AG10803 (cell line): ENCODE results near the gene ADGRD1.
"Not testable (repeated sequence)": the region's sequence is repeated elsewhere in the genome, so short reads cannot be mapped to it uniquely, and the experiment has no call there.

Source experiments
- DNase-seq: peaks from one replicate; pipeline ENCODE4 v3.0.0; 2010; ENCODE audit warnings: low read depth
- H3K4me3 ChIP-seq: 2 replicates; pipeline ENCODE4 v1.5.1; 2011; ENCODE audit warnings: mild to moderate bottlenecking, low read length, control low read depth
- TF ChIP-seq, protein P1 (sequence below): conservative IDR thresholded peaks from 2 replicates; pipeline ENCODE4 v1.5.1; 2011; ENCODE audit warnings: mild to moderate bottlenecking, low read length, control low read depth, inconsistent platforms

ADGRD1 gene

DNA sequence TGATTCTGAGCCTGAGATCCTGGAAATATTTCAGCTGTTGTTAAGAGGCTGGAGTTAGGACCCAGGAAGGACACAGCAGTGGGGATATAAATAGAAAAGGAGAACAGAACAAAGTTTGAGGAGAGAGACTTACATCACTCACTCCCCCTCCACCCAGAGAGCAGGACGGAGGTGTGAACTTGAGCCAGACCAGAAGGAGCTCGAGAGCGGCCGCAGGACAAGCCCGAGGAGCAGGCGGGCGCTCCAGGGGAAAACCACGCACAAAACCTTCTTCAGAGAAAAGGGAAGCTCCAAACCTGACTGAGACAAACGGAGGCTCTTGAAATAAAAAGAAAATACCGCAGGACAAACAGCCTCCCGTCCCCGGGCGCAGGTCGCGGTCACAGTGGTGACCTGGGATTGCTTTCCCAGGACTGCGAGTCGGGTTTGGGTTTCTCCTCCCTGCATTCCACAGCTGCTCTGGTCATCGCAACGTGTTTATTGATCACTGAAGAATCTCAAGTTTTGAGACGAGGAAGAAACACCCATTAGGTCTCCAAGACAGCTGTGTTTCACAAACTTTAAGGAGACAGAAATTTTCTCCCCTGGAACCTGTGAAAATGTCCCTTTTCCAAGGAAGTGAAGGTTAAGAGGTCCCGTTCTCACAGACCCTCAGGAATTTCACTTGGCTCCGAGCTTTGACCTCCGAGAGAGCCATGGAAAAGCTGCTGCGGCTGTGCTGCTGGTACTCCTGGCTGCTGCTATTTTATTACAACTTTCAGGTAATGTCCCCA is at the start of gene ADGRD1:
Gene ADGRD1 (plus strand): TSS at position 137 of the 773 bp plus-strand sequence. CDS start 559 bp downstream, at position 696.
- H3K4me3 ChIP-seq: peak within 1 kb of the TSS; percentile 63
- TF ChIP-seq, protein P1, sequence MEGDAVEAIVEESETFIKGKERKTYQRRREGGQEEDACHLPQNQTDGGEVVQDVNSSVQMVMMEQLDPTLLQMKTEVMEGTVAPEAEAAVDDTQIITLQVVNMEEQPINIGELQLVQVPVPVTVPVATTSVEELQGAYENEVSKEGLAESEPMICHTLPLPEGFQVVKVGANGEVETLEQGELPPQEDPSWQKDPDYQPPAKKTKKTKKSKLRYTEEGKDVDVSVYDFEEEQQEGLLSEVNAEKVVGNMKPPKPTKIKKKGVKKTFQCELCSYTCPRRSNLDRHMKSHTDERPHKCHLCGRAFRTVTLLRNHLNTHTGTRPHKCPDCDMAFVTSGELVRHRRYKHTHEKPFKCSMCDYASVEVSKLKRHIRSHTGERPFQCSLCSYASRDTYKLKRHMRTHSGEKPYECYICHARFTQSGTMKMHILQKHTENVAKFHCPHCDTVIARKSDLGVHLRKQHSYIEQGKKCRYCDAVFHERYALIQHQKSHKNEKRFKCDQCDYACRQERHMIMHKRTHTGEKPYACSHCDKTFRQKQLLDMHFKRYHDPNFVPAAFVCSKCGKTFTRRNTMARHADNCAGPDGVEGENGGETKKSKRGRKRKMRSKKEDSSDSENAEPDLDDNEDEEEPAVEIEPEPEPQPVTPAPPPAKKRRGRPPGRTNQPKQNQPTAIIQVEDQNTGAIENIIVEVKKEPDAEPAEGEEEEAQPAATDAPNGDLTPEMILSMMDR: no peak
- DNase-seq: peak; percentile 77

DNA sequence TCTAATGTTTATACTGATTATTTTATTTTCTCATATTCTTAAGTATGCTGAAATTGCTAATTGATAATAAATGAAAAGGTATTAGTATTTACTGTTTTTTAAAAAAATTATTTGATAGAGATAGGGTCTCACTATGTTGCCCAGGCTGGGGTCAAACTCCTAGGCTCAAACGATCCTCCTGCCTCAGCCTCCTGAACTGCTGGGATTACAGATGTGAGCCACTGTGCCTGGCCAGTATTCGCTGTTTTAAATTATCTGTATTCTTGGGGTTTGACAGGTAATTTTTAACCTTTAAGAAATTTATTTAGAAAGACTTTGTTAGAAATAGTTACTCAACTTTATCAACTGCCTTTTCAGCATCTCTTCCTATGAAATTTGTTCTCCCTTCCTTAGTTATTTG is 49.6 kb upstream of the ADGRD1 start:
- H3K4me3 ChIP-seq: no peak overlapping the region
- TF ChIP-seq, protein P1: no peak
- no peak for DNase-seq

DNA sequence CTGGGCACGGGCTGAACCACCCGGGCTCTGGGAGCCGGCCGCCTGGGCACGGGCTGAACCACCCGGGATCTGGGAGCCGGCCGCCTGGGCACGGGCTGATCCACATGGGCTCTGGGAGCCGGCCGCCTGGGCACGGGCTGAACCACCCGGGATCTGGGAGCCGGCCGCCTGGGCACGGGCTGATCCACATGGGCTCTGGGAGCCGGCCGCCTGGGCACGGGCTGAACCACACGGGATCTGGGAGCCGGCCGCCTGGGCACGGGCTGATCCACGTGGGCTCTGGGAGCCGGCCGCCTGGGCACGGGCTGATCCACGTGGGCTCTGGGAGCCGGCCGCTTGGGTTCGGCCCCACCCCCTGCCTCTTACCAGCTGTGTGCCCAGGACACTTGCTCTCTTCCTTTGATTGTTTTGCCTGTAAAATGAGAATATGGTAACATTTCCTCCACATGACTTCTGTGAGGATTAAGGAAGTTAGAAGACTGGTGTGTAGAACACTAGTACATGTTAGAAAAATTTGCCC is 48.7 kb upstream of the ADGRD1 start:
- not testable (repeated sequence) for DNase-seq, H3K4me3 ChIP-seq

DNA sequence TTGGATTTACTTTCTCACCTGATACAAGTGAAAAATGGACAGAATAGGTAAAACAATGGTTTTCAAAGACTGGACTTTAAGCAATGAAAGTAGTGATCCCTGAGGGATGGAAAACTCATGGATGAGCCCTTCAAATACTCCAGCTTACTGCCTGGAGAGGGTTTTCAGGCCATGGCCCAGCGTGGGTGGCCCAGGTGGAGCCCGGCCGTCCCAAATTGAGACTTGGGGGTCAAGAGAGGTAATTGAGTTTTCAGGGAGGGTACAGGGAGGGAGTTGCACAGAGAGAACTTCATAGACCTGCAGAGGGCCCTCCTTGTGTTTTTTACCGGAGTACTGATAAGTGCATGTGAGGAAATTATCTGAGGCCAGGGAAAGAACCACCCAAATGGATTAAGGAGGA is 44.6 kb upstream of the ADGRD1 start:
- H3K4me3 ChIP-seq: no peak overlapping the region
- TF ChIP-seq, protein P1: no peak
- no peak for DNase-seq

DNA sequence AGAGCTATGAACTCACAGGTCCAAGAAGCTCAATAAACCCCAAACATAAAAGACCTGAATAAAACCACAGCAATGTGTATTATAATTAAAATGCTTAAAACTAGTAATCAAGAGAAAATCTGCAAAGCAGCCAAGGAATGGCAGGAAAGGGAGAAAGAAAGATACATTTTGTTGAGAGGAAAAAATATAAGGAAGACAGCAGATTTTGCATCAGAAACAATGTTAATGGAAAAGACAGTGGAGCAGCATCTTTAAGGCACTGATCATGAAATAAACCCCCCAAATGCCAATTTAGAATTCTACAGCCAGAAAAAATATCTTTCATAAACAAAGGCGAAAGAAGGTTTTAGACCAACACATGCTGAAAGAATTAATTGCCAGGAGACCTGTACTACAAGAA is 42.5 kb upstream of the ADGRD1 start:
- TF ChIP-seq, protein P1: no peak
- no peak for DNase-seq
- H3K4me3 ChIP-seq: no peak overlapping the region

DNA sequence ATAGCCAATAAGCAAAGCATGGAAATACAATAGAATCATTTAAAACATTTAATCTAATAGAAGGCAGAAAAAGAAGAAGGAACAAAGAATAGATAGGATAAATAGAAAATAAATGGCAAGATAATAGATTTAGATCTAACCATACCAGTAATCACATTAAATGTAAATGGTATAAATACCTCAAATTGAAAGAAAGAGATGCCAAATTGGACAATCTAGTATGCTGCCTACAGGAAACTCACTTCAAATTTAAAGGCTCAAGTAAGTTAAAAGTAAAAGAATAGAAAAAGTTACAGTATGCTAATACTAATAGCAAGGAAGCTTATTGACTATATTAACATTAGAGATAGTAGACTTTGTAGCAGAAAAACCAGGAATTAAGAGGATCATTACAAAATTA is 41.8 kb upstream of the ADGRD1 start:
- no peak overlapping the region for H3K4me3 ChIP-seq
- TF ChIP-seq, protein P1: no peak
- DNase-seq: no peak

DNA sequence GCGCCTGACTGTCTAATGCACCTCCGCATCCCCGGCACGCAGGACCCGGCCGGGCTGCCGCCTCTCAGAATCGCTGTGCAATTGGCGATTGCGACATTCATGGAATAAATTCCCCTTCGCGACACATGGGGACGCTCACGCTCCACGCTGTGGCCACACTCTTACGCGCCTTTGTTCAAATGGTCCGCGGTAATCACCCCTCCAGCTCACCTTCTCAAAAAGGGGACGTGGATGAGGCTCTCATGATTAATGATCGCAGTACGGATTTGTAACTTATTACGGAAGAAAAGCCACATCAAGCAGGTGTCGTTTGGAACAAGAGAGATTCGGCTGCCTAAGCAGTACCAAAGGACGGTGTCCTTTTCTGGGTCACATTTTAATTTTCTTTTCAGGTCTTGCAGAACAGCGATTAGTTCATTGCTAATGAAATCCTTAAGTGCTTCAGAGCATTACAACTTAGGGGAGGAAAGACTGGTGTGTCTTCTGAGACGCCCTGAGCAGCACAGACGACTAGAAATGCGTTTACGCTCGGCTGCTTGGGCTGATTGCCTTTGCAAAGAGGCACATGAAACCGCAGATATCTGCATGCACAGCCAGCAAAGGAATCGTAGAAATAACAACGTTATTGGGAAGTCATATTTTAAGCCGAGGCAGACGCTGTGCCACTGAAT is 37.3 kb upstream of the ADGRD1 start:
- TF ChIP-seq, protein P1: peak; percentile 95
- H3K4me3 ChIP-seq: peak overlapping the region; percentile 24
- DNase-seq: peak; percentile 61
